GM03348 (cell line): ENCODE measurements around the gene RCVRN.

ENCODE experiments used
- DNase-seq: peaks from one replicate; pipeline ENCODE4 v3.0.0; 2012; ENCODE audit warnings: low spot score

RCVRN gene

DNA sequence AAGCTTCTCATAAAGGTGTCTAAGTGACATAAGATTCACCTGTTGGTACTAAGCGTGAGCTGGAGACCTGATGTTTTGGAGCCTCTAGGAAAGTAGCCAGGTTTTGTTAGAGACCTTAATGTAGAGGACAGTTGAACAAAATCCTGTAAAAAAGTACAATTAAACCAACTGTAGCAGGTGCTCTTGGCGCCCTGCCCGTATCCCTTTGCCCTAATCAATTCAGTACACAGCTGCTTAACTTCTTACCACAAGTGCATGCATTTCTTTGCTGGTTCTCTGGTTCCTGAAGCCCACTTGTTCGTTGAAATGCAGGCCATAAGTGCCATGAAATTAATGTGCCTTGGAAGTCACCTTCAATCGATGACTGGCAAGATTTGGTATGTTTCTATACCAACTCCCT lies 54.9 kb downstream of the RCVRN start:
- no peak for DNase-seq
